Stimulated activated CD4-positive, alpha-beta T cell treated with anti-CD3 and anti-CD28 coated beads, Interleukin-15, amount 100 ng/mL, for 48 hours (primary cell): ENCODE measurements around the gene KRT86.
A peak's percentile ranks its signal among the peaks of the same experiment; 100 is the strongest.
"Not testable (repeated sequence)": the region's sequence is repeated elsewhere in the genome, so short reads cannot be mapped to it uniquely, and the experiment has no call there.

Experiments
- DNase-seq, 2 donors: peaks; one replicate each; pipeline ENCODE4 v3.0.0-alpha.2; 2020; ENCODE audit warnings: low read depth in 2 of 2

Gene KRT86

DNA sequence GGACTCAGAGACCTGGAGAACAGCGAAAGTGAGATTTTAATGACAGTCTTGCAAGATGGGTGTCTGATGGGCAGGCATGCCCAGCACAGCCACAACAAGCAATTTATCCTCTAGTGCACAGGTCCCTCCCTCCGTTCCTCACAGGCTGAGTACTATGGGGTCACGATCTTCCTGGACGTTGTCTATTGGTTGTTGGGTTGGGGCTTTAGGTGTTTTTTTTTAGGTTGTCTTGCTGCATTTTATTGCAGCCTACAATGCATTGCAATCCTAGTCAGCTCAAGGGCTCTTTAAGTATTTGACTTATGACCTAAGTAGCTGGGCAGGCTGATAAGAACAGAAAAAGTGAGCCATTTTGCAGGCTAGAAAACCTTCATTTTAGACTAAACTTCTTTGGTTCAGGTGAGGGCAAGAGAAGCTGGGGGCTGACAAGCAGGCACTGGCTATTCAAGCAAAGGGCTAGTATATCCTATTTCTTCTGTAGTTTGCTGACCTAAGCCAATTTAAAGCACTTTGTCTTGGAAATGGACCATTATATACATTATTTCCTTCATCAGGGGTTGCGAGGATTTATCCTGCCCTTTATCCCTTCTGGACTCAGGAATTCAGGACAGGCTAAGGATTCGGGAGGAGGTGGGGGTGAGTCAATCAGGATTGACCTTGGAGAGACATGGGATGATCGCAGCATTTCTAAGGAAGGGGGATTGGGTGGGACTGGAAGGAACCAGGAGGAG lies 35.4 kb upstream of the KRT86 start:
- no peak for DNase-seq

DNA sequence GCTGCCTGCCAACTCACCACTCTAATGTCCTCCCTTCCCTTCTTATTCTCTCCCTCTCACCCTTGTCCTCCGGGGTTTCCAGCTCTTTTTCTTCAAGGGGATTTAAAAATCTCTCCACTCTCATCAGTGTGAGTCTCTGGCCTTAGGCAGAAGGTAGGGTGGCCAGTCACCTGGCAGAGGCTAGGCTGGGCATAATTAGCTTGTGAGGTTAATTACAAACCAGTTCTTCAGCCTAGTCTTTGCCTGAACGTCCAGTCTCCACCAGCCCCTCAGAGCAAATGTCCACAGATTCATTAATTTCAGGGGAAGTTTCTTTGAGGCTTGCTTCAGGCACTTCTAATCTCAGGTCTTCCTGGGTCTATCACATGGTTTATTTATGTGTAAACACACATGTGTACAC lies 34.7 kb upstream of the KRT86 start:
- no peak for DNase-seq

DNA sequence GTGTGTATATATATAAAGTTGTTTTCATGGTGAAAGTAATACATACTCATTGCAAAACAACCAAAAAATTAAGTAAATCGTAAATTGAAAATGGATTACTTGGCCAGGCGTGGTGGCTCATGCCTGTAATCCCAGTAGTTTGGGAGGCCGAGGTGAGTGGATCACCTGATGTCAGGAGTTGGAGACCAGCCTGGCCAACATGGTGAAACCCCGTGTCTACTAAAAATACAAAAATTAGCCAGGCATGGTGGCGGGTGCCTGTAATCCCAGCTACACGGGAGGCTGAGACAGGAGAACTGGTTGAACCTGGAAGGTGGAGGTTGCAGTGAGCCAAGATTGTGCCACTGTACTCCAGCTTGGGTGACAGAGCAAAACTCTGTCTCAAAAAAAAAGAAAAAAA lies 34.2 kb upstream of the KRT86 start:
- DNase-seq: not testable (repeated sequence)

DNA sequence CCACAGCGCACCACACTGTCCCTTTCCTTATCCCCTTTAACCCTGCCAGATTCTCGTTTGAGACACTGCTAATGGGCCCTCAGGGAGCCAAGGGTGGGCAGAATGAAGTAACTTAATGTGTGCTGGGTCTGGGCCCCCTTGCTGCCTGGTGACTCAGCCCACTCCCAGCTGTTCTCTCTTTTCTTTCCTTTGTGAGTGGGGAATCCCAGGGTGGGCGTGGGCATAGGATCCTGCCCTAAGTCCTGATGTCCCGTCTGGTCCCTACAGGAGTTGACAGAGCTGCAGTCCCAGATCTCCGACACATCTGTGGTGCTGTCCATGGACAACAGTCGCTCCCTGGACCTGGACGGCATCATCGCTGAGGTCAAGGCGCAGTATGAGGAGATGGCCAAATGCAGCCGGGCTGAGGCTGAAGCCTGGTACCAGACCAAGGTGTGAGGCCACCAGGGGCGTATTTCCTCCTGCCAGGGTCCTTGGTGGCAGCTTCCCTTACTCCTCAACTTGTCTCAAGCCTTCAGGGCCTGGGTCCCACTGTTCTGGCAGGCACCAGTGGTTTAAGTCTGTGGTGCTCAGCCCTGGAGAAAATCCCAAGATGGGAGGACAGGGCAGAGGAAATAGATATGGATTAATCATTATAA lies 33.1 kb upstream of the KRT86 start:
- DNase-seq: no peak

DNA sequence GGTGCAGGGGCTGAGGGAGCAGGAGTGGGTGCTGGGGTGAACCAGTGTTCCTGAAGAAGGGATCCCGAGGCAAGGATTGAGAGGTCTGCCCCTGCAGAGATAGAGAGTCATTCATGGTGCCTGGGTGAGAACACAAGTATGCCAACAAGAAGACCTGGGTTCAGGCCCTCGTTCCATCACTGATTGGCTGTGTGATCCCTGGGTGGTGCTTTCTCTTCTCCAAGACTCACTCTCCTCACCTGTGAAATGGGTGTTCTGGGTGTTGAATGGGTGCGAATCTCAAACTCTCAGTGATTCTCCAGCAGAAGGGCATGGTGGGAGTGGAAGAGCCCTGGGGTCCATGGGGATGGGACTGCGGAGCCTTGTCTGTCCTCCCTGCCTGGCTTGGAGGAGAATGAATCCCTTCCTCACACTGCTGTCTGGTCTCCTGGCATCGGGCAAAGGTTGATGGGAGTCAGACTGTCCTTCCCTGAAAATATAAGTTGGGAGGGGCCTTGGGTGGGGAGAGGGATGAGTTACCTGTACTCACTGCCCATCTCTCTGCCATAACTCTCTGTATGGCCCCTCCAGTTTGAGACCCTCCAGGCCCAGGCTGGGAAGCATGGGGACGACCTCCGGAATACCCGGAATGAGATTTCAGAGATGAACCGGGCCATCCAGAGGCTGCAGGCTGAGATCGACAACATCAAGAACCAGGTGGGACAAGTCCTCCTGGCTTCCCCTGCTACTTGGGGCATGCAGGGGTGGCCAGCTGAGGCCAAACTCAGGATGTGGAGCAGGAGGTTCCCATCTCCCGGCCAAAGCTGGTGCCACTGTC lies 31.8 kb upstream of the KRT86 start:
- DNase-seq: no peak

DNA sequence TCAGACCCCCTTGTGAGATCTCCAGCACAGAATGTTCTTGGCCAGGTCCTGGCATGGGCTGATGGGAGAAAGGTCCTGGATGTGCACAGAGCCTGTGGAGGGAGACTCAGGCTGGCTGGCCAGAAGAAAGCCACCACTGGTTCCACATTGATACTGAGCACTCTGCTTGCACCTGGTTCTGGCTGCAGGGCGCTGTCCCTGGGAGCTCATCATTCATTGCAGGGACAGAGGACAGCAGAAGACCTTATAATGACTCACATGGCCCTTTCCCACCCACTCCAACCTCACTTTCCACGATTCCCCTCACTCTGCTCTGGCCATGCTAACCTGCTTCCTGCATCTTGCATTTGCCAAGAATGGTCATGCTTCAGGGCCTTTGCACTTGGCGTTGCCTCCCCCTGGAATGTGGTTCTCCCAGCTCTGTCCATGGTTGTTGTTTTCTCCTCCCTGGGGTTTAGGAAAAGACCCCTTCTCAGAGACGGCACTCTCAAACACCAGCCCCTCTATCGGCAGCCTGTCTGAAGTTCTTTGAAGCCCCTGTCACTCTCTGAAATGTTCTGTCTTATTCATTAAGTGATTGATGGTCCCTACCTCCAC lies 31.1 kb upstream of the KRT86 start:
- no peak for DNase-seq

DNA sequence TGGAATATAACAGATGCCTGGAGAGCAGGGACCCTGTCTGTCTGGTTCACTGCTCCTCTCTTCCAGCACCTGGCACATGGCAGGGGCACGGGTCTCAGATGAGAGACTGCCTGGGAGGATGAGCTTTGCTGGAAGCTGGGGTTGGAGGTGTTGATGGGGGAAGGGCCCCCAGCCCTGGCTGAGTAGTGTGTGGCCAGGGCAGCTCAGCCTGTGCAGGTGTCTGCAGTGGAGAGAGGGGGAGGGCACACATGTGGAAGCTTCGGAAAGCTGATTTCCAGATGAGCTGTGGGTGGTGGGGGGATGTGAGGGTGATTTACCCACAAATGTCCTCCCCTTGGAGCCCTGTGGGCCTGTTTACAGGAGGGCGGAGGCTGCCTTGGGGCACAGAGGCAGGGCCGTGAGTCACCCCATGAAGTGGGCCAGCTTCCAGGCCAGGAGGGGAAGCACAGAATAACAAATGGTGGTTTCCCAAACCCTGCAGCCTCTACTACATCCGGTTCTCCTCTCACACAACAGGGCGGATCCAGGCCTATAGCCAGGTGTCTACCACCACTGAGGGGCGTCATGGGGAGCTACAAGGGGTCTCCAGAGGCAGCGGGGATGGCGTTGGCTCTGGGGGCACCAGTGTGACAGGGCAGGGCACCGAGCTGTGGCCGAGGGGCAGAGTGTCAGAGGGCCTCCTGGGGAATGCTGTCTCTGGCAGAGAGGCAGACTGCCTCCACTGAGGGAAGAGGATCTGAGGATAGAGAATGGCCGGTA lies 30.4 kb upstream of the KRT86 start:
- peak; percentile 52 to 55 for DNase-seq

DNA sequence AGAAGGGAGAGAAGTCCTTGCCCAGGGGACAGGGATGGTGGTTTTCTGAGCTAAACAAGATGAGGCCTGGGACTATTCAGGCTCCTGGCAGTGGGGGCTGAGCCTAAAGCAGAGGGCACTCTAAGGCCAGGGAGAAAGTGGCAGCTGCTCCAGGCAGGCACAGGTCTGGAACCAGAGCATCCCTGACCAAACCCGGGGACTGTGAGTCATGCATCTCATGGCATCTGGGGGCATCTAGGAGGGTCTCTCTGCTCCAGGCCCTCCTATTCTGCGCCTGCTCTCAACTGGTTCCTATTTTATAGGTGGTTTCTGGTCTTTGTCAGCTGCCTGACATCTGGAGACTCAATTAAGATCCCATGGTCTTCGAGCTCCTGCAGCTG lies 29.8 kb upstream of the KRT86 start:
- DNase-seq: no peak

DNA sequence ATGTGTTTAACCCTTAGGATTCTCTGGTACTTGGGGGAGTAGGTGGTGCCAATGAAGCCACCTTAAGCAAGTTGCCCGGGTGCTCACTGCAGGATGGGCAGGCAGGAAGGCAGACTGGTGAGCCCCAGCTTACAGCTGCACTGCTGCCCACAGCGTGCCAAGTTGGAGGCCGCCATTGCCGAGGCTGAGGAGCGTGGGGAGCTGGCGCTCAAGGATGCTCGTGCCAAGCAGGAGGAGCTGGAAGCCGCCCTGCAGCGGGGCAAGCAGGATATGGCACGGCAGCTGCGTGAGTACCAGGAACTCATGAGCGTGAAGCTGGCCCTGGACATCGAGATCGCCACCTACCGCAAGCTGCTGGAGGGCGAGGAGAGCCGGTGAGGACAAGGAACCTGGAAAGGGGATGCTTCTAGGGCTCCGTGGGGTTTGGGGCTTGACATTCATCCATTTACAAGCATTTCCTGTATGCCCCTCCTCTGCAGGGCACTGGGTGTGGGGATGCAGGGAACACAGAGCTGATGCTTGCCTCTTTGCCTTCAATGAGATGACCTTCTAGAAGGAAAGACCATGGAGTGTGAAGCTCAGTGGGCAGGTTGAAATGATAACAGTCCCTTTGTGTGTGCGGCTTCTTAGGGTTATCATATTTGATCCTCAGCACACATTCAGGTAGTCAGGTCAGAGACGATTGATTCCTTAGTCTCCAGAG lies 29.0 kb upstream of the KRT86 start:
- DNase-seq: no peak

DNA sequence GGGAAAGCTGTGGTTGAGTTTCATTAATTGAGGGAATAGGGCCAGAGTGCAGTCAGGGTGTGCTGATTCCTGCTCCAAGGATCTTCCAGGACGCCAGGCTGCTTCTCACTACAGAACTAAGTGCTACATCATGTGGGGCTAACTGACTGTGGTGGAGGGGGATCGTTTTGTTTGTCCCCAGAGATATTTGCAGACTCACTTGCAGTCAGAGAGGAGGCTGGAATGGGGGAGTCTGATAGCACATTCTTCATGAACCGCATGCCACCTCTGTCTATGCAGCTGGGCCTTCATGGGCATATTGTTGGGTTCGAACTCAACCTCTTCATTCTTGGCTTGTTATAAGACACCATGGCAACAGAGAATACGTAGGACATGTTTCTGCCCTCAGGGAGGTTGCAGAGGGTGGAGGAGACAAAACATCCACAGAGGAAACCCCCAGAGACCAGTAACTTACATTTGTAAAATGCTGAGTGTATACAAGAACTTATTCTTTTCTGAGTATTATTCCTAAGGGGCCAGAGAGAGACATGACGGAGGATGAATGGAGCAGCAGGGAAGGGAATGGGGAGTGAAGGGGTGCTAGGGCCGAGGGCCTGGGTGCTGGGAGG lies 28.4 kb upstream of the KRT86 start:
- no peak for DNase-seq

DNA sequence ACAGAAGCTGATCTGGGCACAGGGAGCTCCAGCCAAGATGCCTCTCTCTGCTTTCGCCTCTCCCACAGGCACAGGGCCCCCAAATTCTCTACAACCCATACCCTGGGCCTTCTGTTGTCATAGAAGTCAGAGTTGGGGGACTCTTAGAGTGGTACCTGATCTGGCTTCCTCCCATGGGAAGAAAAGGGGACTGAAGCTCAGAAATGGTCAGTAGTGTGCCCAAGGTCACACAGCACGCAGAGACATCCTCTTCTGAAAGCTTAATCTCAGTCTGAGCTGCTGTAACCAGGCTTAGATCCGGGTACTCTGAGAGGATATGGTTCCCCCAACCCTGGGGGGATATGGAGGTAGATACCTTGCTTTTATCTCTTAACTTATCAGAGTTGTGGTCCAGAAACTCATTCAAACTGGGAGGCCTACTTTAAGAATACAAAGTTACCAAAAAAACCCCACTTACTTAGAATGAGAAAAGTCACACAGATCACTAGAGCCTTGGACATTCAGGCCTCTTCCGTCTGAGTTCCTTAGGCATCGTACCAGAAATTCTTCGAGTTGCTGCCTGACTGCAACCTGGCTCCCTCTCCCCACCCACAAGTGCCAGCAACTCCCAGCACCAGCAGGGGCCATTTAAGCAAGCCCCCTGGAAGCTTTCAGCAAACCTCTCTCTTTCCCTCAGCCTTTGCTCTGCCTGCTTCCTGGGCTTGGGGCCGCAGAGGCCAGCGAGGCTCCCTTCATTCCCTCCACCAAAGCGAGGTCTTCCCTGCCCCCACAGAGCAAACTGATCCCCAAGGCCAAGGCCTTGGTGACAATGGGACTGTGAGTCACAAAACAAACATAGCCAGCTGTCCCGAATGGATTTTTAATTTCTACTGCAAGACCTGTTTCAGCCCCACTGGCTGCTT lies 27.5 kb upstream of the KRT86 start:
- no peak for DNase-seq

DNA sequence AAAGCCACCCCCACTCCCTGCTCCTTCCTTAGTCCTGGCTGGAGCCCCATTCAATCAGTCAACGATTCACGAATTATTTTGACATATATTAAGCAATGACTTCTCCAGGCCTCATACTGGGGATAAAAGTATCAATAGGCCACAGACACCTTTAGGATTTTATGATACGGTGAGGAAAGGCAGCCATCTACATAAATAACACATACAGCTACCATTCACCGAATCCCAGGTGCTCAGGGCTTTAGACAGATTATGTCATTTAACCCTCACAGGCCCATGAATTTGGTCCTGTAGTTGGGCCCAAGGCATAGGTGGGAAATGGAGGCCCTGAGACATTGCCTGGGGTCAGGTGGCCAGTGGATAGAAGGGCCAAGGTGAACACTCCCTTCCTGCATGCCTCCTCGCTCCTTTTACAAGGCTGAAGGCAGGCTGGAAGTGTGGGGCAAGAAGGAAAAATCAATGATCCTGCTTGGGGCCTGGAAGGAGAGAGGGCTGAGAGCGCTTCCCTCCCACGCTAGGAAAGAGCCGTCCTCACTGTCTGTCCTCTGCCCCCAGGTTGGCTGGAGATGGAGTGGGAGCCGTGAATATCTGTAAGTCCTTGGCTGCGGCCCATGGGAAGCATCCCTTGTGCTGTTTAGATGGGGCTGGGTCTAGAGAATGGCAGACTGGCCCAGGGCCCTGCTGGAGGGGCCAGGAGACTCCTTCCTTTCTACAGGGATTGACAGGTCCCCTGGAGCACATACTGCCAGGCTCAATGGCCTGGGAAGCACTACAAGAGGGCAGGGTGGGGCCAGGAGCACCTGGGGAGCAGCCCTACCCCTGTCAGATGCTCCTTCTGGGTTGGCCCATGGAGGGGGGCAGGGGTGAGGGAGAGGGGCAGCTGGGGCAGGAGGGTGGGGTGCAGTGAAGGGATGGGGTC lies 26.6 kb upstream of the KRT86 start:
- DNase-seq: no peak

DNA sequence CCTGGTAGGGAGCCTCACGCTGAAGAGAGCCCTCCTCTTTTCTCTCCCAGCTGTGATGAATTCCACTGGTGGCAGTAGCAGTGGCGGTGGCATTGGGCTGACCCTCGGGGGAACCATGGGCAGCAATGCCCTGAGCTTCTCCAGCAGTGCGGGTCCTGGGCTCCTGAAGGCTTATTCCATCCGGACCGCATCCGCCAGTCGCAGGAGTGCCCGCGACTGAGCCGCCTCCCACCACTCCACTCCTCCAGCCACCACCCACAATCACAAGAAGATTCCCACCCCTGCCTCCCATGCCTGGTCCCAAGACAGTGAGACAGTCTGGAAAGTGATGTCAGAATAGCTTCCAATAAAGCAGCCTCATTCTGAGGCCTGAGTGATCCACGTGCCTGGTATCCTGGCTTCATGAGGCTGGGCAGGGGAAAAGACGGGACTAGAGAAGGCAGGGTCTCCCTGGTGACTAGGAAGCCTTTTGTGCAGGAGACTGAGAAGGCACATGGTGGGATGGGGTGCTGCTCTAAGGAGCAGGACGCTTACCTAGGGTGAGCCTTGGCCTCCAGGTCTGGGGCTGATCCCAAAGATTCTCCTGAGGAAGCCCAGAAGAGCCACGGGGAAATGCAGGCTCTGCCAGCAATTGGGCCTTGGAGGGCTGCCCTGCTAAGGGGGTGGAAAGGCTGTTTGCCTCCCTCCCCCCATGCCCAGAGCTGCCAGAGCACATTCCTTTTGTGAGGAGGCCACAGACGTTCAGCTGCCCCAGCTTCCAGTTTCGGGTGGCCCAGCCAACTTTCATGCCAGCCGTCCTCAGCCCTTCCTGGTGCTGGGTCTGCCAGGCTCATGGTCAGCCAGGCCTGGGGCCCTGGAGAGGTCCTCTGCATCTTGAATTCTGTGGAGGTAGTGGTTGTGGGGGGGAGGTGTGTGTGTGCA lies 25.6 kb upstream of the KRT86 start:
- DNase-seq: no peak

DNA sequence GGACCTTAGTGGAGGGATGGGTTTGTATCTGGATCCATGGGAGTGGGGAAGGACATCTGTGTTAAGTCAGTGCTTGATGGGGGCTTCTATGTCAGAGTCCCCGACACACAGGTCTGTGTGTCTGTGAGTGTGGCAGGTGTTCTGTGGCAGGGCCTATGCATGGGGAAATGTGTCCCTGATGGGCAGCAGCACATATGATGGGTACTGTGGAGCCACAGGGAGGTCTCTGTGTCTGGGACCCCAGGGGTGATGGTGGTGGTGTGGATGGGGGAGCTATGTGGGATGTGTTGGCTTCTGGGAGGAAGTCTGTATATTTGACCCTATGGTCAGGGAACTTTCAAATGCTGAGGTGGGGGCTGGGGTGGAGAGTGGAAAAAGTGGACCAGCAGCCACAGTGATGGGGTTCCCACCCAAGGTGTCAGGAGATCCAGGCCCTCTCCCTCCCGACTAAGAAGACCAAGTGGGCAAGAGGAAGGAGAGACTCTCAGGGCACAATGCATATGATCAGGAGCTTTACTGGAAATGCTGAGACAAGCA lies 24.9 kb upstream of the KRT86 start:
- DNase-seq: no peak

DNA sequence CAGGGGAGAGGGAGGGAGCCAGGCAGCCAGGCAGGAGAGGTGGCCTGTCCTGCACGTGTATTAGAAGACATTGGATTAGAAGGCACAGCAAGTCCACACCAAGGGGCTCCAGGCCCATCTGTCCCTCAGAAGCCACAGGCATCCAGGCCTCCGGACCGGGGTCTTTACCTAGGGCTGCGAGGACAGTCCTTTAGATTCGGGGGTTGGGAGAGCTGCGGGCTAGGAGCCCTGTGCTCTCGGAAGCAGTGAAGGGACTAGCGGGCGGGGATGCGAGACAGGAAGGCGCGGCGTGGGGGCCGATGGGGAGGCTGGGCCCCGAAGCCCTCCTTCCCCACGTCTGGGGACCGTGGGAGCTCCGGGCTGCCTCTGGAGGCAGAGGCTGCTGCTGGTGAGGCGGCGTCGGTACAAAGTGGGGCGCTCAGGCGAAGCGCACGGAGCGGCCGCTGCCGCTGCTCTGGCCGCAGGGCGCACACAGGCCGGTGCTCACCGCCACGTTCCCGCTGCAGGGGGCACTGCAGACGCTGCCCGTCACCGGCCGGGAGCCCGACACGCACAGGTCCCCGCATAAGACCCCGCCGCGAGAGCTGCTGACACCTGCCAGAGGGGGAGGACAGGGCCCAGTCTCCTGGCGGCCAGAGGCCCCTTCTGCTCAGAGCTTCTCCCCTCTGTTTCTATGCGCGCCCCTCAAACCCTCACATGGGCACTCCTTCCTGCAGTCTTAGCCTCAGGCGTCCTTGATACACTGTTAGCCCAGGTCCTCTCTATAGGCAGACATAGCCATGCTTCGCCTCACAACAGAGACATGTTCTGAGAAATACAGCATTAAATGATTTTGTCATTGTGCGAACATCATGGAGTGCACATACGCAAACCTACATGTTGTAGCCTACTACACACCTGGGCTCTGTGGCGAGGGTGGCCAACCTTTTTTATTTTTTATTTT lies 24.1 kb upstream of the KRT86 start:
- DNase-seq: no peak
